Cardiac muscle cell (in vitro differentiated cells and primary cell): ENCODE results near the gene IRF2BPL. TPM values are rescaled to one million over a fixed set of nuclear protein-coding genes. Genes with fewer than 3 reads are reported as not detected.

Experiments used
- DNase-seq, 2 donors: peaks; one replicate each; pipeline versions ENCODE4 v3.0.0 to v3.0.0-alpha.2; 2010 to 2017; ENCODE audit warnings: low read depth in 1 of 2, low spot score in 1 of 2
- H3K27ac ChIP-seq: fragments of 200-600 bp; sonication (generic); 2 replicates; pipeline ENCODE4 v1.5.1; 2016
- H3K27me3 ChIP-seq: fragments of 200-600 bp; sonication (generic); 2 replicates; pipeline ENCODE4 v1.6.0; 2016; ENCODE audit warnings: control low read depth
- H3K36me3 ChIP-seq: fragments of 200-600 bp; sonication (generic); 2 replicates; pipeline ENCODE4 v1.5.1; 2016; ENCODE audit warnings: control low read depth
- H3K4me1 ChIP-seq: fragments of 200-600 bp; sonication (generic); 2 replicates; pipeline ENCODE4 v1.8.1; 2017; ENCODE audit warnings: low read depth, mild to moderate bottlenecking, mixed run types
- H3K4me3 ChIP-seq: fragments of 200-600 bp; sonication (generic); 2 replicates; pipeline ENCODE4 v1.5.1; 2016; ENCODE audit warnings: mild to moderate bottlenecking
- H3K9me3 ChIP-seq: fragments of 200-600 bp; sonication (generic); 2 replicates; pipeline ENCODE4 v1.5.1; 2017; ENCODE audit warnings: low read depth, mild to moderate bottlenecking, control low read depth
- polyA plus RNA-seq: library from polyadenylated mRNA; unstranded; fragments of >200 nt; fragmentation: Nextera tagmentation; extraction: Ambion mirVana; gene quantifications from 2 replicates; pipeline ENCODE4 v1.2.1, GENCODE V29; 2016
- total RNA-seq: library from RNA; depleted of rRNA; stranded (reverse); fragments of >200 nt; gene quantifications from 2 replicates; pipeline ENCODE4 v1.2.3, GENCODE V29; 2016
- TF ChIP-seq, protein P1 (sequence below): IDR thresholded peaks from 2 replicates; pipeline ENCODE4 v1.5.1; 2012; ENCODE audit warnings: low read depth, mild to moderate bottlenecking, low read length

Gene IRF2BPL
- total and polyA plus RNA-seq, 2 experiments from 2014 or later: 43.7 to 185 TPM

DNA sequence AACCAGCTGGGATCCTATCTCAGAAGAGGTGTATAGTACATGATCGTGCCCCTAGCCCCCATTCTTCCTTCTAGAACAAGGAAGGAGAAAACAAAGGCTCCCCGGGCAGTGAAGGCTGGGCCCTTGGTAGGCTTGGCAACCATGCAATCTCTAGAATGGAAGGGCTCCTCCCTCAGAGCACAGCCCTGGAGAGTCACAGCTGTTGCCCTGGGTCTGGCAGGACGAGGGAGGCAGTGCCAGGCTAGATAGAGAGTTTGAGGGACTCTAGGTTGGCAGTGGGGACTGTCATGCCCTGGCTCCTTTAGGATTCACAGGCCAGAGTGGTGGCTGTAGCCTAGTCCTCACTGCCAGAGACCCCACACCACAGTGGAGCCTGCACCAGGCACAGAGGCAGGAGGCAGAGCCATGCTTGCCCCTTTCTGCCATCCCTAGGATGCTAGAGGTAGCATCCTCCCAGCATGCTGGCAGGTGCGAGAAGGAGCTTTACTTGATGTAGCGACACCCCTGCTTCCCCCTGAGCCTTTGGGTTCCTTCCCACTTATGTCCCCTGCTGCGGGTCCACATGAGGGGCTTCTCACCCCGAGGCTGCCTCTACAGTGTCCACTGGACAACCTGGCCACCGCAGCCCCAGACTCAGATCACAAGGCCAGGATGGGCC lies 36.1 kb upstream of the IRF2BPL start:
- H3K27me3 ChIP-seq: no peaks in the 10 kb centered on the region
- DNase-seq: no peak
- TF ChIP-seq, protein P1, sequence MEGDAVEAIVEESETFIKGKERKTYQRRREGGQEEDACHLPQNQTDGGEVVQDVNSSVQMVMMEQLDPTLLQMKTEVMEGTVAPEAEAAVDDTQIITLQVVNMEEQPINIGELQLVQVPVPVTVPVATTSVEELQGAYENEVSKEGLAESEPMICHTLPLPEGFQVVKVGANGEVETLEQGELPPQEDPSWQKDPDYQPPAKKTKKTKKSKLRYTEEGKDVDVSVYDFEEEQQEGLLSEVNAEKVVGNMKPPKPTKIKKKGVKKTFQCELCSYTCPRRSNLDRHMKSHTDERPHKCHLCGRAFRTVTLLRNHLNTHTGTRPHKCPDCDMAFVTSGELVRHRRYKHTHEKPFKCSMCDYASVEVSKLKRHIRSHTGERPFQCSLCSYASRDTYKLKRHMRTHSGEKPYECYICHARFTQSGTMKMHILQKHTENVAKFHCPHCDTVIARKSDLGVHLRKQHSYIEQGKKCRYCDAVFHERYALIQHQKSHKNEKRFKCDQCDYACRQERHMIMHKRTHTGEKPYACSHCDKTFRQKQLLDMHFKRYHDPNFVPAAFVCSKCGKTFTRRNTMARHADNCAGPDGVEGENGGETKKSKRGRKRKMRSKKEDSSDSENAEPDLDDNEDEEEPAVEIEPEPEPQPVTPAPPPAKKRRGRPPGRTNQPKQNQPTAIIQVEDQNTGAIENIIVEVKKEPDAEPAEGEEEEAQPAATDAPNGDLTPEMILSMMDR: no peak
- H3K9me3 ChIP-seq: no peaks in the 10 kb centered on the region
- H3K36me3 ChIP-seq: no peaks in the 10 kb centered on the region
- no peak overlapping the region for H3K4me3 ChIP-seq
- H3K27ac ChIP-seq: no peak overlapping the region
- H3K4me1 ChIP-seq: peaks cover 6% of the 10 kb centered on the region

DNA sequence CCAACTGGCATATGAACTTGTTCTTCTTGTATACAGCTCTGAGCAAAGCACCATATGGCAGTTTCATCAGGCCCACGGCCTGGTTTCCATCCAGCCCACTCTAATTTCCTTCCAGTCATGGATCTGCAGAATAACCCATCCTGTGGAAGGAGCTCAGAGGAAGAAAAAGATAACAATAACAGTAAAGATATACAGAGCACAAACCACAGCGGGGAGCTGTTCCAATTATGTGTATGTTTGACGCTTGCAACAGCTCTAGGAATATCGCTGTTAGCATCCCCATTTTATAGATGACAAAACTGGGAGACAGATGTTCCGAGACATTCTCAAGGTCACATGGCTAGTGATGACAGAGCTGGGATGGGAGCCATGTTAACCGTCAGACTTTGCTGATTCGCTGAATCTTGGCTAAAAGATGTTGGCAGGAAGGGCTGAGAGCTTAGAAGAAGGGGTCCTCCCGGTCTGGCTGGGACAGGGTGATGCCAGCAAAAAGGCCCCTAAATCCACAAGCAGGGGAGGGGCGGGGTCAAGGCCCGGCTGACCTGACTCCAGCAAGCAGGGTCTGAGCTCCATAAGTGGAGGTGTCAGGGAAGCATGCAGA lies 35.2 kb upstream of the IRF2BPL start:
- no peak overlapping the region for H3K4me3 ChIP-seq
- no peaks in the 10 kb centered on the region for H3K36me3 ChIP-seq
- TF ChIP-seq, protein P1: no peak
- peaks cover 9% of the 10 kb centered on the region for H3K4me1 ChIP-seq
- H3K27me3 ChIP-seq: no peaks in the 10 kb centered on the region
- H3K9me3 ChIP-seq: no peaks in the 10 kb centered on the region
- no peak overlapping the region for H3K27ac ChIP-seq
- DNase-seq: peak in 1 of 2 donors; percentile 76

DNA sequence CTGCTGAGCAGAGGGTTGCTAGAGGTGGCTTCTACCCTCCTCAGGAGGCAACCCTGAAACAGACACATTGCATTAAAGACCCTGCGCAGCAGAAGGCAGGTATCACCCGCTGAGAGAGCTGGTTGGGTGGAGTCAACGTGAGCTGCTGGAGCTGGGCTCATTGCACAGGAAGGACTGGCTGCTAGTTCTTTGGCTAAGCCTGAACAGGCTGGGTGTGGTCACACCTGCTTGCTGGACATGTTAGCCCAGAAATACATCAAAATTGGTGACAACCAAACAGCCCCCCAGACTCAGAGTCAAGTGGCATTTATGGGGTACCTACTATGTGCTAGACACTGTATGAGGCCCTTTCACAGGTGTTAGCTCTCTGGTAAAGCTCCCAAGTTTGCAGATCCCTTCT lies 33.8 kb upstream of the IRF2BPL start:
- H3K27me3 ChIP-seq: no peaks in the 10 kb centered on the region
- no peaks in the 10 kb centered on the region for H3K36me3 ChIP-seq
- DNase-seq: no peak
- TF ChIP-seq, protein P1: no peak
- no peak overlapping the region for H3K4me3 ChIP-seq
- no peak overlapping the region for H3K27ac ChIP-seq
- H3K4me1 ChIP-seq: peaks cover 9% of the 10 kb centered on the region
- no peaks in the 10 kb centered on the region for H3K9me3 ChIP-seq

GRCh38 chr14:77061630-77062257 lies 33.2 kb upstream of the IRF2BPL start:
- no peak for DNase-seq

DNA sequence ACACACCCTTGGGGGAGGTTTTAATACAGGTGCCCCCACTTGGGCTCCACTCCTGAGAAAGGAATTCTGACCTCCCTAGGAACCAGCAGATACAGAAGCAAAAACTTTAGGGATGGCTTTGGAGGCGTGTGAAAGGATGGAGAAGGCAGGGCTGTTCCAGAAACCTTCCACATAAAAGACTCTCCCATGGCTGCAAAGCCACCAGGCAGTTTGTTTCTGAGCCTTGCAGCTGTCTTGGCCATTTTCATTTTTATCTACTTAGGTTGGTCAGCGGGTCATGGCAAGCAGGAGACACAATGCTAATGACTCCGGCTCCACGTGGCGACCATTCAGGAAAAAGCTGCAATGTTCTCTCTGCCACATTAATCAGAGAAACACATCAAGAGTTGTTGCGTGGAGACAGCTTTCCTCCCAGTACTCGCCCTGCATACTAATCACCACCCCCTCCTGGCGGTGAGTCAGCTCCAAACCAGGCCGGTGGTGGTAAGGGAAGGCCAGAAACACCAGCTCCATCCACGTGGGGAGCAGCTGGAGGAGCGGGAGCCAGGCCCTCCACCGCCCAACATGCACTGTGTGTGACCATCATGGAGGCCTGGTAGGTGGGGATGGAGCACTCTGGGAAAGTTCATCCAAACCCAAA lies 30.9 kb upstream of the IRF2BPL start:
- DNase-seq: peak in 1 of 2 donors; percentile 91
- Histone ChIP-seq H3K4me1 (peaks cover 3% of the 10 kb centered on the region), H3K4me3 (no peak overlapping the region), H3K27me3 (no peaks in the 10 kb centered on the region), H3K9me3 (no peaks in the 10 kb centered on the region), H3K36me3 (no peaks in the 10 kb centered on the region), H3K27ac (no peak overlapping the region)
- TF ChIP-seq, protein P1: peak; percentile 48

More at GRCh38 chr14:77061630-77062257, 33.2 kb upstream of the IRF2BPL start:
- Histone ChIP-seq H3K9me3 (no peaks in the 10 kb centered on the region), H3K27me3 (no peaks in the 10 kb centered on the region), H3K27ac (no peak overlapping the region), H3K4me1 (peaks cover 9% of the 10 kb centered on the region), H3K36me3 (no peaks in the 10 kb centered on the region), H3K4me3 (no peak overlapping the region)
- TF ChIP-seq, protein P1: no peak
